Measurements from ENCODE around the gene PPP6R2. TPM values are rescaled to one million over a fixed set of nuclear protein-coding genes. Genes with fewer than 3 reads are reported as not detected.

PPP6R2 gene
- total RNA-seq, 1 donor: 27.5 TPM

GRCh38 chr22:50459496-50460140 lies 116.5 kb downstream of the PPP6R2 start:
- Histone ChIP-seq H3K9me3 (ENCODE audit: low read depth, low read length) (no peaks in the 10 kb centered on the region), H3K4me3 (ENCODE audit: low read length) (no peak overlapping the region)

GRCh38 chr22:50460938-50461337 lies 117.8 kb downstream of the PPP6R2 start:
- H3K4me1 ChIP-seq (ENCODE audit: insufficient read depth, low read length): no peaks in the 10 kb centered on the region
- no peaks in the 10 kb centered on the region for H3K27me3 ChIP-seq (ENCODE audit: insufficient read depth, low read length)
- no peaks in the 10 kb centered on the region for H3K9me3 ChIP-seq (ENCODE audit: low read depth, low read length)
- no peak overlapping the region for H3K4me3 ChIP-seq (ENCODE audit: low read length)

More at GRCh38 chr22:50459496-50460140, 116.5 kb downstream of the PPP6R2 start:
- Histone ChIP-seq H3K4me1 (ENCODE audit: insufficient read depth, low read length) (no peaks in the 10 kb centered on the region), H3K27me3 (ENCODE audit: insufficient read depth, low read length) (no peaks in the 10 kb centered on the region)

- Histone ChIP-seq H3K9me3 (ENCODE audit: low read depth, low read length) (no peaks in the 10 kb centered on the region), H3K4me1 (ENCODE audit: insufficient read depth, low read length) (no peaks in the 10 kb centered on the region), H3K27me3 (ENCODE audit: insufficient read depth, low read length) (no peaks in the 10 kb centered on the region), H3K4me3 (ENCODE audit: low read length) (no peak overlapping the region)
Observed at GRCh38 chr22:50461536-50461935, 118.4 kb downstream of the PPP6R2 start.

- Histone ChIP-seq H3K4me1 (ENCODE audit: insufficient read depth, low read length) (no peaks in the 10 kb centered on the region), H3K27me3 (ENCODE audit: insufficient read depth, low read length) (no peaks in the 10 kb centered on the region), H3K4me3 (ENCODE audit: low read length) (no peak overlapping the region), H3K9me3 (ENCODE audit: low read depth, low read length) (no peaks in the 10 kb centered on the region)
Observed at GRCh38 chr22:50461979-50462540, 118.9 kb downstream of the PPP6R2 start.

GRCh38 chr22:50463188-50463900 lies 120.2 kb downstream of the PPP6R2 start:
- Histone ChIP-seq H3K4me3 (ENCODE audit: low read length) (no peak overlapping the region), H3K9me3 (ENCODE audit: low read depth, low read length) (no peaks in the 10 kb centered on the region), H3K4me1 (ENCODE audit: insufficient read depth, low read length) (peaks cover 1% of the 10 kb centered on the region), H3K27me3 (ENCODE audit: insufficient read depth, low read length) (no peaks in the 10 kb centered on the region)

- Histone ChIP-seq H3K4me3 (ENCODE audit: low read length) (no peak overlapping the region), H3K27me3 (ENCODE audit: insufficient read depth, low read length) (no peaks in the 10 kb centered on the region)
Observed at GRCh38 chr22:50464451-50464850, 121.3 kb downstream of the PPP6R2 start.

GRCh38 chr22:50465066-50465930 lies 122.2 kb downstream of the PPP6R2 start:
- no peaks in the 10 kb centered on the region for H3K9me3 ChIP-seq (ENCODE audit: low read depth, low read length)
- no peak overlapping the region for H3K4me3 ChIP-seq (ENCODE audit: low read length)
- H3K4me1 ChIP-seq (ENCODE audit: insufficient read depth, low read length): peaks cover 20% of the 10 kb centered on the region
- no peaks in the 10 kb centered on the region for H3K27me3 ChIP-seq (ENCODE audit: insufficient read depth, low read length)

More at GRCh38 chr22:50464451-50464850, 121.3 kb downstream of the PPP6R2 start:
- Histone ChIP-seq H3K4me1 (ENCODE audit: insufficient read depth, low read length) (peaks cover 12% of the 10 kb centered on the region), H3K9me3 (ENCODE audit: low read depth, low read length) (no peaks in the 10 kb centered on the region)

- Histone ChIP-seq H3K4me3 (ENCODE audit: low read length) (no peak overlapping the region), H3K9me3 (ENCODE audit: low read depth, low read length) (no peaks in the 10 kb centered on the region), H3K4me1 (ENCODE audit: insufficient read depth, low read length) (peaks cover 40% of the 10 kb centered on the region), H3K27me3 (ENCODE audit: insufficient read depth, low read length) (no peaks in the 10 kb centered on the region)
Observed at GRCh38 chr22:50467341-50467740, 124.2 kb downstream of the PPP6R2 start.

- no peaks in the 10 kb centered on the region for H3K27me3 ChIP-seq (ENCODE audit: insufficient read depth, low read length)
- peaks cover 46% of the 10 kb centered on the region for H3K4me1 ChIP-seq (ENCODE audit: insufficient read depth, low read length)
- H3K4me3 ChIP-seq (ENCODE audit: low read length): no peak overlapping the region
- no peaks in the 10 kb centered on the region for H3K9me3 ChIP-seq (ENCODE audit: low read depth, low read length)
Observed at GRCh38 chr22:50467773-50468440, 124.8 kb downstream of the PPP6R2 start.

- Histone ChIP-seq H3K4me1 (ENCODE audit: insufficient read depth, low read length) (peaks cover 53% of the 10 kb centered on the region), H3K9me3 (ENCODE audit: low read depth, low read length) (no peaks in the 10 kb centered on the region), H3K27me3 (ENCODE audit: insufficient read depth, low read length) (no peaks in the 10 kb centered on the region), H3K4me3 (ENCODE audit: low read length) (no peak overlapping the region)
Observed at GRCh38 chr22:50468626-50469025, 125.5 kb downstream of the PPP6R2 start.

- peaks cover 58% of the 10 kb centered on the region for H3K4me1 ChIP-seq (ENCODE audit: insufficient read depth, low read length)
- no peaks in the 10 kb centered on the region for H3K27me3 ChIP-seq (ENCODE audit: insufficient read depth, low read length)
- no peaks in the 10 kb centered on the region for H3K9me3 ChIP-seq (ENCODE audit: low read depth, low read length)
- no peak overlapping the region for H3K4me3 ChIP-seq (ENCODE audit: low read length)
Observed at GRCh38 chr22:50469377-50470305, 126.5 kb downstream of the PPP6R2 start.

GRCh38 chr22:50470491-50470890 lies 127.4 kb downstream of the PPP6R2 start:
- H3K4me3 ChIP-seq (ENCODE audit: low read length): no peak overlapping the region
- no peaks in the 10 kb centered on the region for H3K27me3 ChIP-seq (ENCODE audit: insufficient read depth, low read length)
- H3K9me3 ChIP-seq (ENCODE audit: low read depth, low read length): no peaks in the 10 kb centered on the region
- peaks cover 63% of the 10 kb centered on the region for H3K4me1 ChIP-seq (ENCODE audit: insufficient read depth, low read length)

- H3K27me3 ChIP-seq (ENCODE audit: insufficient read depth, low read length): no peaks in the 10 kb centered on the region
- no peak overlapping the region for H3K4me3 ChIP-seq (ENCODE audit: low read length)
Observed at GRCh38 chr22:50471197-50471847, 128.2 kb downstream of the PPP6R2 start.

More at GRCh38 chr22:50471197-50471847, 128.2 kb downstream of the PPP6R2 start:
- Histone ChIP-seq H3K9me3 (ENCODE audit: low read depth, low read length) (no peaks in the 10 kb centered on the region), H3K4me1 (ENCODE audit: insufficient read depth, low read length) (peaks cover 65% of the 10 kb centered on the region)

Measured in mononuclear cell (primary cell).